Esophagus squamous epithelium (tissue), 5 donors: ENCODE results near the gene VBP1. TPM values are rescaled to one million over a fixed set of nuclear protein-coding genes. Genes with fewer than 3 reads are reported as not detected.
A peak's percentile ranks its signal among the peaks of the same experiment; 100 is the strongest.

Experiments used
- DNase-seq: peaks from one replicate; lab custom pipeline; 2025; lab: John Stamatoyannopoulos, UW
- H3K27ac ChIP-seq, 4 donors: fragments of 200-600 bp; sonication (generic); one replicate each; pipeline ENCODE4 v1.5.1; 2016 to 2019; ENCODE audit warnings: mild to moderate bottlenecking in 1 of 4
- H3K27me3 ChIP-seq, 4 donors: fragments of 200-600 bp; sonication (generic); 1 replicate in 3 of 4; 2 replicates in 1 of 4; pipeline versions ENCODE4 v1.5.1 to v1.6.0; 2017 to 2021; ENCODE audit warnings: antibody characterized with exemption in 1 of 4
- H3K36me3 ChIP-seq, 3 donors: fragments of 200-600 bp; sonication (generic); one replicate each; pipeline ENCODE4 v1.5.1; 2016 to 2019
- H3K4me1 ChIP-seq, 3 donors: fragments of 200-600 bp; sonication (generic); one replicate each; pipeline ENCODE4 v1.5.1; 2017 to 2019
- H3K4me3 ChIP-seq, 4 donors: fragments of 200-600 bp; sonication (generic); 1 replicate in 3 of 4; 2 replicates in 1 of 4; pipeline ENCODE4 v1.5.1; 2016 to 2019; ENCODE audit warnings: mild to moderate bottlenecking in 2 of 4, moderate library complexity in 1 of 4
- H3K9me3 ChIP-seq, 3 donors: fragments of 200-600 bp; sonication (generic); one replicate each; pipeline ENCODE4 v1.5.1; 2016 to 2019
- POLR2A ChIP-seq, 4 donors: fragments of 450-650 bp; IDR thresholded peaks; one replicate each; pipeline ENCODE4 v1.6.1; 2017; ENCODE audit warnings: antibody characterized with exemption in 4 of 4, mild to moderate bottlenecking in 4 of 4, moderate library complexity in 3 of 4
- WGBS, 2 donors: methylation state at CpG; one replicate each; pipeline ENCODE4 v1.1.5; 2018; 5-methylcytosine and 5-hydroxymethylcytosine counted together
- intact Hi-C: fragments of 100-400 bp; cut with DNase I; formaldehyde crosslinking; loops from one replicate; pipeline ENCODE4 v1.15.0; 2022
- total RNA-seq, 4 donors: library from RNA; depleted of rRNA; stranded (reverse); fragments of >200 nt; gene quantifications; one replicate each; pipeline ENCODE4 v1.1.0, GENCODE V29; 2016
- TF ChIP-seq, protein P1 (sequence below), 6 experiments: fragments of 450-650 bp in 4 of 6; fragments of 200-600 bp in 2 of 6; sonication (generic) in 2 of 6; IDR thresholded peaks; one replicate each; pipeline ENCODE4 v1.5.1; 2016 to 2019; ENCODE audit warnings: antibody characterized with exemption in 6 of 6, mild to moderate bottlenecking in 4 of 6, moderate library complexity in 4 of 6
- donor health status: DM: yes; HTN: yes; CAD: no.

VBP1 gene
- total RNA-seq, 4 donors from 2014 or later: 18.8 to 45.5 (median 32.9) TPM

- H3K27ac ChIP-seq: no peak overlapping the region
- TF ChIP-seq, protein P1, sequence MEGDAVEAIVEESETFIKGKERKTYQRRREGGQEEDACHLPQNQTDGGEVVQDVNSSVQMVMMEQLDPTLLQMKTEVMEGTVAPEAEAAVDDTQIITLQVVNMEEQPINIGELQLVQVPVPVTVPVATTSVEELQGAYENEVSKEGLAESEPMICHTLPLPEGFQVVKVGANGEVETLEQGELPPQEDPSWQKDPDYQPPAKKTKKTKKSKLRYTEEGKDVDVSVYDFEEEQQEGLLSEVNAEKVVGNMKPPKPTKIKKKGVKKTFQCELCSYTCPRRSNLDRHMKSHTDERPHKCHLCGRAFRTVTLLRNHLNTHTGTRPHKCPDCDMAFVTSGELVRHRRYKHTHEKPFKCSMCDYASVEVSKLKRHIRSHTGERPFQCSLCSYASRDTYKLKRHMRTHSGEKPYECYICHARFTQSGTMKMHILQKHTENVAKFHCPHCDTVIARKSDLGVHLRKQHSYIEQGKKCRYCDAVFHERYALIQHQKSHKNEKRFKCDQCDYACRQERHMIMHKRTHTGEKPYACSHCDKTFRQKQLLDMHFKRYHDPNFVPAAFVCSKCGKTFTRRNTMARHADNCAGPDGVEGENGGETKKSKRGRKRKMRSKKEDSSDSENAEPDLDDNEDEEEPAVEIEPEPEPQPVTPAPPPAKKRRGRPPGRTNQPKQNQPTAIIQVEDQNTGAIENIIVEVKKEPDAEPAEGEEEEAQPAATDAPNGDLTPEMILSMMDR (IDR thresholded peaks at IDR 0.05): no peak
- TF ChIP-seq POLR2A (IDR thresholded peaks at IDR 0.05): no peak
- DNase-seq: no peak
- no peaks in the 10 kb centered on the region for H3K27me3 ChIP-seq
- no peaks in the 10 kb centered on the region for H3K36me3 ChIP-seq
- H3K4me1 ChIP-seq: no peaks in the 10 kb centered on the region
- 88 to 90% methylated on average over 1 of the region's 1 CpG for WGBS, 2 donors
- H3K4me3 ChIP-seq: no peak overlapping the region
- intact Hi-C loops: no loop called here
- no peaks in the 10 kb centered on the region for H3K9me3 ChIP-seq
Observed at GRCh38 chrX:155246748-155247147, 30.5 kb downstream of the VBP1 start.

GRCh38 chrX:155247497-155247896 is 31.2 kb downstream of the VBP1 start:
- Histone ChIP-seq H3K27me3 (no peaks in the 10 kb centered on the region), H3K4me3 (no peak overlapping the region), H3K36me3 (no peaks in the 10 kb centered on the region), H3K4me1 (no peaks in the 10 kb centered on the region), H3K27ac (no peak overlapping the region), H3K9me3 (no peaks in the 10 kb centered on the region)
- DNase-seq: no peak
- TF ChIP-seq, protein P1 (IDR thresholded peaks at IDR 0.05): no peak
- TF ChIP-seq POLR2A (IDR thresholded peaks at IDR 0.05): no peak
- intact Hi-C loops: no loop called here
- 63 to 79% methylated on average over 3 to 4 of the region's 4 CpGs for WGBS, 2 donors

GRCh38 chrX:155251391-155251790 is 35.1 kb downstream of the VBP1 start:
- no peak for DNase-seq
- intact Hi-C loops: no loop called here
- H3K4me3 ChIP-seq: no peak overlapping the region
- no peak overlapping the region for H3K27ac ChIP-seq
- H3K4me1 ChIP-seq: no peaks in the 10 kb centered on the region
- WGBS, 2 donors: 53 to 70% methylated on average over 1 of the region's 1 CpG
- TF ChIP-seq POLR2A (IDR thresholded peaks at IDR 0.05): no peak
- TF ChIP-seq, protein P1 (IDR thresholded peaks at IDR 0.05): no peak
- H3K9me3 ChIP-seq: no peaks in the 10 kb centered on the region
- H3K27me3 ChIP-seq: no peaks in the 10 kb centered on the region
- H3K36me3 ChIP-seq: no peaks in the 10 kb centered on the region

GRCh38 chrX:155259752-155260151 is 43.5 kb downstream of the VBP1 start:
- no peak overlapping the region for H3K4me3 ChIP-seq
- H3K9me3 ChIP-seq: no peaks in the 10 kb centered on the region
- H3K36me3 ChIP-seq: no peaks in the 10 kb centered on the region
- WGBS, 2 donors: 36 to 65% methylated on average over 3 of the region's 3 CpGs
- DNase-seq: no peak
- no peaks in the 10 kb centered on the region for H3K4me1 ChIP-seq
- TF ChIP-seq POLR2A (IDR thresholded peaks at IDR 0.05): no peak
- TF ChIP-seq, protein P1 (IDR thresholded peaks at IDR 0.05): no peak
- H3K27me3 ChIP-seq: peaks cover 0 to 5% (median 0%) of the 10 kb centered on the region in 4 donors
- intact Hi-C loops: no loop called here
- H3K27ac ChIP-seq: no peak overlapping the region

DNA sequence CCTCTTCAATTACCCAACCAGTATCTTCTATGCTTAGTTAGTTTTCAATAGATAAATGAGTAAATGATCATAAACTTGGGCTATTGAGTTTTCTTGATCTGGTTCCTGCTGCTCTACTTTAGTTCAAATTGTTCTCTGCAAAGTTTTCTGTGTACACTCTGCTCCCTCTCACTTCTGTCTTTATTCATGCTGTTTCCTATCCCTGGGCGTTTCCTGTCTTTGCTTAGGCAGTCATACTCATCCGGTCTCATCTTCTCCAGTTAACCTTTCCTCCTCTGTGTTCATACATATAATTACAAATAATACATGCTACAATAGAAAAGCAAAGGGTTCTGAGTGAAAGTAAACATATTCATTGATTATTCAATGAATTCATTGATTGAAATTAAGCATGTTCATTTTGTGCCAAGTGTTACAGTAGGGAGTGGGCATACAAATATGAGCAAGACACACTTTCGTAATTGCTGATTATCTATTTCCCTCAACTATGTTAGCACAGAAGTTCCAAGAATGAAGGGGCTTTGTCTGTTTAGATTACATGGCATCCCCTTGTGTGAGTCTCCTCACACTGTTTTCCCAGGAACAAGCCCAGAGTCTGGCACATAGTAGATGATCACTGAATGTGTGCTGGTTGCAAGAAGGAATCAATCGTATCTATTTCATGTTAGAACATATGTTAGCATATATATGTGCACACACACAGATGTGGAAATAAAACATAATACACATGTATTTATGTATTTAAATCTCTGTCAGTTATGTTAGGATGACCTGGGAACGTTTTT is 46.9 kb downstream of the VBP1 start:
- Histone ChIP-seq H3K9me3 (no peaks in the 10 kb centered on the region), H3K27ac (no peak overlapping the region), H3K36me3 (no peaks in the 10 kb centered on the region), H3K27me3 (peaks cover 0 to 5% (median 0%) of the 10 kb centered on the region in 4 donors), H3K4me3 (peak overlapping the region in 2 of 4 donors; percentile 38 to 60), H3K4me1 (no peaks in the 10 kb centered on the region)
- WGBS, 2 donors: 36 to 38% methylated on average over 5 of the region's 5 CpGs
- no peak for DNase-seq
- intact Hi-C loops: no loop called here
- TF ChIP-seq POLR2A (IDR thresholded peaks at IDR 0.05): no peak
- TF ChIP-seq, protein P1 (IDR thresholded peaks at IDR 0.05): no peak
